HG03045 (cell line): ENCODE data around the gene LTC4S.
A peak's percentile ranks its signal among the peaks of the same experiment; 100 is the strongest.

ENCODE experiments used
- ATAC-seq: cut with Tn5 transposase; IDR thresholded peaks from one replicate; pipeline ENCODE4 v1.9.1; 2021; ENCODE audit warnings: mild to moderate bottlenecking, moderate library complexity; ENCODE audit not compliant: unreplicated experiment

Gene LTC4S

DNA sequence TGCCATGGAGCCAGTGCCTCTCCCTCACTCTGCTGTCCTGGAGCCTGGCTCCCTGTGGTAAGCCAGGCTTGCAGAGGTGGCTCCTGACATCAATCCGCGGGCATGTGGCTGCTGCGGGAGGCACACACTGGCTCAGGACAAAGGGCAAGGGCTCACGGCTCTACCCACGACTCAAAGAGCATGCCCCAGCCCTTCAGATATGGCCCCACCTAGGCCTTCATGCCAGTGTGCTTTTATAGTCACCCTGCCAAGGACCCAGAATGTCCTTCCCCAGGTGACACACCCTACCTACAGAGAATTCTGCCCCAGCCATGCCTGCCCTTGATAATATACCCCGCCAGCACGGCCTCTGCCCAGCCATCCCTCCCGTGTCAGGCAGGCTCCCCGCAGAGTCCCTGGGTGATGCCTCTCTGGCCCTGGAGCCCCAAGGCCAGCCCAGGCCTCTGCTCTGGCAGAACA, 11.3 kb downstream of the LTC4S start:
- ATAC-seq = no peak

DNA sequence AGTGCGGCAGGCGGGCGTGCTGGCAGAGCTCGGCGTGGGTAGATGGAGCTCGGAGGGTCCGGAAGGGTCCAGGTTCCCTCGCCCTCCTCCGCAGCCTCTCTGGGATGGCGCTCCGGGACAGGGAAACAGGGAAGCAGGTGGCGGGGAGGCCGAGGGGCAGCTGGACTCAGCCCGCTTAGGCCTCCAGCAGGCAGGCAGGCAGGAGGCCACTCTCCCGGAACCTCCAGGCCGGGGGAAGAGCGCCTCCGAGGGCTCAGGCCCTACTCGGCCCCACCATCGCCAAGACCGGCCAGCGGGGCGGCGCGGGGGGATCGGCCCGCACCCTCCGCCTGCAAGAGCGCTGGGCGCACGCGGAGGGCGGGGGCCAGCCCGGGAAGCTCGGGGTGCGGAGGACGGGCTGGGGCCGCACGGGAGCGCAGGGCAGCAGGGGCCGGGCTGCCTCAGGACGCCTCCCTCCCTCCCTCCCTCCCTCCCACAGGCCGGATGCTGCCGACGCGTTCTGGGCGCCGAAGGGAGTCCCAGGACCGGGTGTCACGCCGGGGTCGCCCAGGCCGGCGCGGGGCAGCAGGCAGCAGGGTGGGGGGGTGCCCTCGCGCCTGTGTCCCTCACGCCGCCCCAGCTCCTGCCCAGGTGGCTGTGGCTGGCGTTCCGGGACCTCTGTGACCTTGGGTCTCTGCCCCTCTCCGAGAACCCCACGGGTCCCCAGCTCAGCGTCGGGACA, 11.9 kb downstream of the LTC4S start:
- ATAC-seq = peak; percentile 23

DNA sequence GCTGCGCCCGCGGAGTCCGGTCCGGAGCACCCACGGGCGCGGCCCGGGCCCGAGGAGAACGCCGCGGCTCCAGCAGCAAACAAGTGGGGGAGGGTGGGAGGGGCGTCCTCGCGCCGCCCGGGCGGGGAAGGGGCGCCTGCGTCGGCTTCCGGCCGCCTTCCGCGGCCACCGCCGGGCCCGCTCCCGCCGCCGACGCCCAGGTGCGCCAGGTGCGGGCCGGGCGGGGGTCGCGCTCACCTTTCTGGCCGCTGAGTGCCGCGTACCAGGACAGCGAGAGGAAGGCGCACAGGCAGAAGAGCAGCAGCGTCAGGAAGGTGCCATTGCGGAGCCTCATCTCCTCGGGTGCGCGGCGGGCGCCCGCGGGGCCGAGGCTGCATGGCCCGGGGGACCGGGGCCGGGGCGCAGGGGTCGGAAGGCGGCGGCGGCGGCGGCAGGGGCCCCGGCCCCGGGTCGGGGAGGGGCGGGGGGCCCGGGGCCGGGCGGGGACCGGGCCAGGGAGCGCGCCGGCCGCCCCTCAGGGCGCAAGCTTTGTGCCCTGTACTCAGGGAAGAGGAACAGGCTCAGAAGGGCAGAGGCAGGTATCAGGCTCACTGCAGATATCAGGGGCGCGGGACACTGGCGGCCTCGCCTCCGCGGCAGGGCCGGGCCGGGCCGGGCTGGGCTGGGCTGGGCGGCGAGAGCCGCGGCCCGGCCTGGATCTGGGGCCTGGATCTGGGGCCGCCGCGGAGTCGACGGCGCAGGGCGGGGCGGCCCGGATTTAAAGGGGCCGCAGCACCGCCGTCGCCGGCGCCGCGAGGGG, 12.7 kb downstream of the LTC4S start, which contains the start of gene MGAT4B:
MGAT4B (minus strand) TSS at position 617 of the 799 bp plus-strand sequence; CDS start at position 334, 283 bp downstream.
- ATAC-seq = peak; percentile 75

DNA sequence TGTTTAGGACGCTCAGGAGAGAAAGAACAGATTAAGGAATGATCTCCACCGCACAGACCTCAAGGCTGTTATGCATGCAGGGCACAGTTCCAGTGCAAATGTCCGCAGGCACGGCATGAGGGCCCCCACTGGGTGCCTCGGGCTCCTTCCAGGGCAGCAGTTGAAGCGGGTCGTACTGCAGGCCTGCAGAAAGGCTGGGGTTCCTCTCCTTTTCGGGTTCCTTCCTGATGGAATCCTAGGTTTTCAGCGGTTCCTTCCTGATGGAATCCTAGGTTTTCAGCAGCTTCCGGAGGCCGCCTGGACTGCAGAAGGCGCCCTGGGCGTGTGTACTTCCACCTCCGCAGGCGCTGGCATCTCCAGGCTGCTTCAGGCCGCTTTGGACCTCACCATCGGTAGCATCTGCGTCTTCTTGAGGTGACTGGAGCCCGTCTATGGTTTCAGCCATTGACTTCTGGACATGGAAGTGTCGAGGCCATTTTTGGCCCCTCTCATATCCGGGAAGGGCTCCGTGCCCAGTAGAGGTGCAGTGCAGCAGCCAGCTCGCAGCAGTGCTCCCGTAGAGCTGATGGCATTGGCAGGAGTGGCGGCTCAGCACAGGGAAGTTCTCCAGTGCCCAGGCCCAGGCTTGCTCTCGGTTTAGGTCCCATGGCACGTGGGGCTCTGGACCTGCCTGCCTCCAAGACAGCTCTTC, 18.5 kb downstream of the LTC4S start:
- no peak for ATAC-seq

DNA sequence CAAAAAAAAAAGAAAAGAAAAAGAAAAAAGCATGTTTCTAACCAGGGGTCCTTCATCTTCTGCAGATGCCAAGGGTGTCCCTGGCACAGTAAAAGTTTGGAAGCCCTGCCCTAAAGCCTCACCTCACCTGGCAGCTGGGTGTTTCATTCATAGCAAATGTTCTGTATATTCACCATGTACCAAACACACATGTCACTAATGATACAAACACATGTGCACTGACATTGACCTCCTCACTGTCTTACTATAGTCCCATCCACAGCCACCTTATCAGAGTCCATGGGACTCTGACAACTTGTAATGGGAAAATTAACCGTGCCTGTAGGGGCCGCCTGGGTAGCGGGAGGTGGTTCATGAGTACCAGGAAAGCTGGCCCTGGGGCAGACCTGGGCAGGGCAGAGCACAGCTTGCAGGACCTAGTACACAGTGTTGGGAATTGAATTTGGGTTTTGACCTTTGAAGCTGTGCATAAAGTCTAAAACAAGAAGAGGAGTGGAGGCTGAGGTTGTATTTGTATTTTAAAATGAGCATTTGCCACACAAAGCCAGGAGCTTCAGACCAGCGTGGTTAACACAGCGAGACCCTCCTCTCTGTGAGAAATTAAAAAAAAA, 19.3 kb downstream of the LTC4S start:
- ATAC-seq = no peak

DNA sequence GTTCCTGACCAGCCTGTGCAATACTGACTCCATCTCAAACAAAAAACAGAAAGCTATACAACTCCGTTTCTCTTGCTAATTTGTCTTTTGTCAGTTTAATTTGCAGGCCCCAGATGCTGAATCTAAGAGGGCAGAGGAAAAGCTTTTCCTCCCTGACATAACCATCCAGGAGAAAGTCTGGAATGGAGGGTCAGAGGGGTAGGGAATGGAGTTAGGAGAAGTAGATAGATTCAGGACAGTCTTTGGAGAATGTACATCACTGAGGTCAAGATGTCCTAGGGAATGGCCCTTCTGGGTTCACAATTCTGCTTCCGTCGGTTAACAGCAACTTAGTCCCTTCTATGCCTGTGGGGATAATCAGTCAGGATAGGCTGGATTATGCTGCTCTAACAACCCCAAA, 20.3 kb downstream of the LTC4S start:
- ATAC-seq = no peak

DNA sequence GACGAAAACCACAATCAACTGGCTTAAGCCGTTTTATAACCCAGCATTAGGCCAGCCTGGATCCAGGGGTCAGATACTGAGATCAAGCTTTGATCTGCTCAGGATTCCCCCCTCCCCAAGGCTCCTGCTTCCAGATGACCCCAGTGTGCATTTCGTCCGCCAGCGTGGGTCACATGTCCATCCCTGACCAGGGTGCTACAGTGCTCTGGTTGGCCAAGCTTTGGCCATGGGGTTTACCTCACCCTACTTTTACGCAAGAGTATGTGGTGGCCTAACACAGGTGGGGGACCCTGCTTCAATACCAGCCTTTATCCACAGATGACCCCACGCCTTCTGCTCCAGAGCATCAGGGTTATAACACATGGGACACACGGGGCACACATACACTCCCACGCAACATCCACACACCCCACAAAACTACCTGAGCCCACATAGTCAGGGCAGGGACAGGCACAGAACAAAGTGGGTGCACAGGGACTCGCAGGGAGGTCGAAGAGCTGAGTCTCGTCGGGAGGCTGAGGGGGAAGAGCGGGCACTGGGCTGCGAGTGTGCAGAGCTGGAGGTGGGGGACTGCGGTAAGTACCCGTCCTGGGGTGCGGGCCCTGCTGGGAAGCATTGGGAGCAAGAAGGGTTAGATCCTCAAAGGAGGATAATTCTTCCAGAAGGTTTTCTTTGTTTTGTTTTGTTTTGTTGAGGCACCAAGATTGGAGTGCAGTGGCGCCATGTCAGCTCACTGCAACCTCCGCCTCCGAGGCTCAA, 21.9 kb downstream of the LTC4S start:
- ATAC-seq = no peak

DNA sequence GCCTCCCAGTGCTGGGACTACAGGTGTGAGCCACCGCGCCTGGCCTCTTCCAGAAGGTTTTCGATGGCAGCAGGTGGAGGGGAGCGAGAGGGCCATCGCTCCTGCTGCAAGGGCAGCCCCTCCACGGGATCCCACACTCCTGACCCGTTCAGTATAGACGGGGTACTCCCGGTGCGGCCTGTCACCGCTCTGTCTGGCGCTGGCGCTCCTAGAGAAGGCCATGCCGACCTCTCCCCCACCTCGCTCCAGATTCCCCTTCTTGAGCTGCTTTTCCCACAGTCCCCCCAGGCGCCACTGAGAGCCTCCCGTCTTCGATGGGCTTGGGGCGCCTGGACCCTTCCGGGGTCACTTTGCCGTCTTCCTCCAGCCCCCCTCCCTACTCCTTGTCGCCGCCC, 22.6 kb downstream of the LTC4S start:
- no peak for ATAC-seq

DNA sequence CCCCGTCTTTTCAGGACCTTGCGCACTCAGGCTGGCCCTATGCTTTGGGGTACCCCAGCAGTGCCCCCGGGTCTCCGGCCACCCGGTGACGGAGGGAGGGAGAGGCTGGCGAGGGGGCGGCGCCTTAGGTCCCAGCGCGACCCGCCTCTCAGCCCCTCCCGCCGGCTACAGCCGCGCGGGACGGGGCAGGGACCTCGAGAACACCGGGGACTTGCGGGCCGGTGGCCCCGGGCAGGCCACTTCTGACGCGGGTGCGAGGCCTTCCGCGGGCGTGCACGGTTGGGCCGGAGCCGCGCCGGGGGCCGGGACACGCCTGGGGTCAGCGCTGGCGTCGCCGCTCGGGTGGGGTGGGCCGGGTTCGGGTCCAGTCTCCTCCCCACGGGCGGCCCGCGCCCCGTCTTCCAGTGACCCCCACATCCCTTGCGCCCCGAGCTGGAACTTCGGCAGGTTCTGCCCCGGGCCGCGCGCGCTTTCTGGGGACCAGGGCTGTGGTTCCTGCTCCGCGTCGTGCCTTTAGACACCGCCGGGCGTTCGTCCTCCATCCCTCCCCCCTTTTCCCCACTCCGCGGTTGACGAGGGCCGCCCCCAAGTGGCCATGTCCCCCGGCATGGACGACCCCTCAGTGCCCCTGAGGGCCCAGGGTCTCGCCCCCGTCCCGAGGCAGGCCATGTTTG, 23.1 kb downstream of the LTC4S start:
- ATAC-seq = no peak

DNA sequence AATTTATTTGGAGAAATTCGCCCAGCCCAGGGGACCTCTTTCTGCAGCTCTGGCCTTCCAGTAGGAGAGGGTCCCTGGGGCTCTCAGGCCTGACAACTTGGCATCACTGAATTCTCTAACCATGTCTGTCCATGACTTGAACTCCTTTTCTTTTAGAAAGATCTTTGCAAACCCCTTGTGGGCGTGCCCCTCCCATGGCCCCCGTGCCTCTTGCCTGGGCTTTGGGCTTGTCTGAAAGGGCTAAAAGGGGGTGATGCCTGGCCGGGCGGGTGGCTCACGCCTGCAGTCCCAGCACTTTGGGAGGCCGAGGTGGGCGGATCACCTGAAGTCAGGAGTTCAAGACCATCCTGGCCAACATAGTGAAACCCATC, 23.7 kb downstream of the LTC4S start:
- no peak for ATAC-seq

DNA sequence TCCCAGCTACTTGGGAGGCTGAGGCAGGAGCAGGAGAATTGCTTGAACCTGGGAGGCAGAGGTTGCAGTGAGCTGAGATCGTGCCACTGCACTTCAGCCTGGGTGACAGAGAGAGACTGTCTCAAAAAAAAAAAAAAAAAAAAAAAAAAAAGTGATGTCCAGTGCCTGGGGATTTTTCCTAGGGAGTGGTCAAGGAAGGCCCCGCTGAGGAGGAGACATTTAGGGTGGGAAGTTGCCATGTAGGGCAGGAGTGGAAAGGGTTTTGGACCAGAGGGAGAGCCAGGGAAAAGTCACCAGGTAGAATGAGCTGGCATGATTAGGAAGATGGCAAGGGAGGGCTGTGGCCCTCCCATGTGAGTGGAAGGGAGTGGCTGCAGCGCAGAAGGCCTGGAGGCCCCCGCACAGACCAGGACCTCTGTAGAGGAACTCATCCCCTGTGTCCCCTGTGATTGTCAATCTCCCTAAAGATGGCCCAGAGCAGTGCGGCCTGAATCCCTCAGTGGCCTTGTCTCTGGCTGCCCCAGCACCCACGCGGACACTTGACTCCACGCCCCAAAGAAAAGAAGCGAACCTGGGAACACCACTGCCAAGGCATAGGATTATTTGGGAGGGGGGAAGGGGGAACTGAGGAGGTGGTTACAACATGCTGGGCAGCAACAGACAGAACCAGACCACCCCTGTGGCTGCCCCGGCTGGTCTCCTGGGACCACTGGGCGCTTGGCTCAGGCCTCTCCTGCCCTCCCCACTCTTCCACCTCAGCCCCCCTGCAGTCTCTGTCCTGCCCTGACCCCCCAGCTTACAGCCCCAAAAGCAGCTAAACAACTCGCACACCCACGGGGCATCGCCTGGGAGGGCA, 24.3 kb downstream of the LTC4S start:
- no peak for ATAC-seq

DNA sequence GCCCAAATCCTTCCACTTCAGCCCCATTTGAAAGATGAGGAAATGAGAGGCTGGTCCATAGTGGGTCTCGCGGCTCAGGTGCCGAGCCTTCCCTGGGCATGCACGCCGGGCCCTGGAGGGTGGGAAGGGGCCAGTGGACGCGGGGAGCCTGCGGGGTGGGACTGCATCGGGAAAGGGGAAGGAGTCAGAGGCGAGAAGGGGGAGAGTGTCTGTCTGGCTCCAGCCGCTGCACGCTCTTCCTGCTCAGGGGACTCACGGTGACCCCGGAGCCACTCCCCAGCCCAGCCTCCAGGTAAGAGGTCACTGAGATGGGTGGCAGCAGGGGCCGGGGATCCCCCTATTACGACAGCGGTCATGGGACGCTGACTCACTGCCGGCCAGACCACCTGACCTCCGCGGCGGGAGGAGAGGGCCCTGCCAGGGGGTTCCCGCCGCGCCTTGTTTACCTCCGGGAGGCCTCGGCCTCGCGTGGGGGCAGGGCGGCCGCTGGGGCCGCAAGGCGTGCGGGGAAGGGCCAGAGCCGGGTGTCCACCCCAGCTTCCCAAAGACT, 25.0 kb downstream of the LTC4S start:
- ATAC-seq = peak; percentile 61

DNA sequence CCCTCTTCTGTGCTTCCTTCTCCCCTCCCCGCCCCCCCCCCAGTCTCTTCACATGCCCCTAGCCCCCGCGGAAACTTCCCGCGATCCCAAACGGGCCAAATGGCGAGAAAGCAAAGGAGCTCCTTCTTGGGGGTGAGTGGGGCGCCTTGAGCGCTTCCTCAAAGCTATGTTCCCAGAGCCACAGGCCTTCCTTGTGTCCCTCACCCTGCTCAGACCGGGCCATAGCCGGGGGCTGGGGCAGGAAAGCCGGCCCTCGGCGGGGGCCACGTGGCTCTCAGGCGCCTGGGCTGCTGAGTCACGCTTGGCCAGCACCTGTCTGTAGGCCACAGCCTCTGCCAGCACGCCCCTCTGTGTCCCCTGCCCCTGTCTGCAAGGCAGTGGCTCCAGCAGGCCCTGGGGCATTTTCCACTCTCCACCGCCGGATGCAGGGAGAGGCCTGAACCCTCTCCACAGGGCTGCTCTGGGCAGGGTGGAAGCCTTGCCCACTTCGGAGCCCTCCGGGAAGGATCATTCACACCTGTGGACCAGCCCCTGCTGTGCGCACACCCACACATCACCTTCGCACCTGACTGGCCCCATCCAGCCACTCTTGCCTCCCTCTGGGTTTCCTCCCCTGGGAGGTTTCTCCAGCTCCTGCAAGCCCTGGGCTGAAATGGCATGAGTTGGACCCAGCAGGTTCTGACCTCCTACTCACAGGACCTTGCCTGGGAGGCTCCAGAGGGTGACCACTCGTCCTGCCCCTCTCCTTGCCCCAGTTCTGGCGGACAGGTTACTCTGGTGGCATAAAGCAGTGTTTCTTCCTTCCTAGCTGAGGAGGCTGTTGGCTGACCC, 25.7 kb downstream of the LTC4S start:
- ATAC-seq = no peak

DNA sequence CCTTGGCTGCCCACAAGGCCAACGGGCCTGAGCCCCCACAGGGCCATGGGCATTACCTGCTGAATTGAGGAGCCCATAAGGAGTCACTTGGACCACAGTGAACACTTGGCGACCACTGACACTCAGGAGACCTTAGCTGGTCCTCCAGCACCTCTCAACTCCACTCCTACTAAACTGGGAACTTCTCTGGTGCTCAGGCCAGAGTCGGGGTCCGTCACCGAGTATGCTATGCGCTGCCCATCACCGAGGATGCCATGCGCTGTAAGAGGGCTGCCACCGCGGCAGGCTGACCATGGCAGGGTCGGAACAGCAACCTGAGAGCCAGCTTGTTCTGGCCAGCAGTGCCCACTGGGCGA, 26.3 kb downstream of the LTC4S start:
- no peak for ATAC-seq

DNA sequence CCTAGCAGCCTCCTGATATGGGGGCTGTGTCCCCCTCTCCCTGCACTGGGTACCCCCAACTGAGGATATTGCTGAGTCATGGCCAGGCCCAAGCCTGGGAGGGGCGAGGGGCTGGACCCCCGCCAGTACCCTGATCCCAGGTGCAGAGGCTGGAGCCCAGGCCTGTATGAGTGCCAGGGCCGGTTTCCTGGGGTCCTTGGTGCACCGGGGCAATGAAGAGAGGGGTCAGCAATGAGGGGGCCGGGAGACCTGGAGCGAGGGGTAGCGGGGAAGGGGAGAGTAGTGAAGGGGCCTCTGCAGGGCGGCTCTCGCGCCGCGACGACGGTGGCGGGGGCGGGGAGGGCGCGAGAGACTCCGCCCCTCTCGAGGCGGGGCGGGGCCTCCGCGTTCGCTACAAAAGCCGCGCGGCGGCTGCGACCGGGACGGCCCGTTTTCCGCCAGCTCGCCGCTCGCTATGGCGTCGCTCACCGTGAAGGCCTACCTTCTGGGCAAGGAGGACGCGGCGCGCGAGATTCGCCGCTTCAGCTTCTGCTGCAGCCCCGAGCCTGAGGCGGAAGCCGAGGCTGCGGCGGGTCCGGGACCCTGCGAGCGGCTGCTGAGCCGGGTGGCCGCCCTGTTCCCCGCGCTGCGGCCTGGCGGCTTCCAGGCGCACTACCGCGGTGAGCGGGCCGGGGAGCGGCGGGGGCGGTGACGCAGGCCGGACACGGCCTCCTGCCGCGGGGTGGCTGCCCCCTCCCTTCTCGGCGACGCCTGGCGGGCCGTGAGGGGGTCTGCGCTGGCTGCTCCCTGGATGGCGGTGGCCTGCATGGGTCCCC, 26.9 kb downstream of the LTC4S start, which contains the start of gene SQSTM1:
SQSTM1 (plus strand) TSS at position 423 of the 815 bp plus-strand sequence; CDS start at position 455, 32 bp downstream.
- ATAC-seq = peak; percentile 36

DNA sequence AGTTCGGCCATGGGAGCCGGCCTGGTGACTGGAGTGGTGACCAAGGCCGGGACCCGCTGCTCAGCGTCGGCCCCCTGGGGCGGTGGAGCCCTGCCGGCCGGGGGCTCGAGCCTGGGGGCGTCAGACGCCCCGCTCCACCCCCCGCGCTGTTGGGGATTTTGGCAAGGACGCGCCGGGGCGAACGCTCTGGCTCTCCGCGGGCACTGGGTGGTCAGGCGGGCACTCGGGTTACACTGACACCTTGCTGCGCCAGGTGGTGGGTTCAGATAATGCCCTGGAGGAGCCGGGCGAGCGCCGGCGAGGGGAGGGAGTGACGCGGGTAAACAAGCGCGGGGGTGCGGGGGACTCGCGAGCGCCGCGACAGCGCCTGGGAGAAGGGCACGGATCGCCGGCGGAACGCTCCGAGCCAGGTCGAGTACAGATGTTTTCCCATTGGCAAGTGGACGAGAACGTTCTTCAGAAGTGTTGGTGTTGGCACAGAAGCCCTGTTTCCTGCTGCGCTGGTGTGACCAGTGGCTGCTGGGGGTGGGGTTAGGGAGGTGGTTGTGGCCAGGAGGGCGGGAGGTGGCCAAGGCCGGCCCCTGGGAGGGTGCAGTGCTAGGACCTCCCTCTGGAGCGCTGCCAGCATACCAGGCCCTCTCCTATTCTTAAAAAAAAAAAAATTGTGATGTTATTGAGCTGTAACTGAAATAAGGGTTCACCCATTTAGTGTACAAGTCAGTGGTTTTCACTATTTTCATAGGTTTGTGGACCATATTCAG, 27.7 kb downstream of the LTC4S start:
- peak; percentile 46 for ATAC-seq
